A549 (cell line): ENCODE data around the gene GPS1.

ENCODE experiments used
- CHD2 ChIP-seq: fragments of 150-350 bp; IDR thresholded peaks from 2 replicates; pipeline ENCODE4 v1.6.1; 2014; ENCODE audit warnings: low read length; ENCODE audit not compliant: partially characterized antibody
- EP300 ChIP-seq, 2 experiments: fragments of >200 bp; sonication (Bioruptor Twin); formaldehyde crosslinking; IDR thresholded peaks; 2 replicates in 1 of 2; 3 replicates in 1 of 2; pipeline ENCODE4 v1.6.1; 2016 to 2017
- ESRRA ChIP-seq: fragments of 150-350 bp; IDR thresholded peaks from 2 replicates; pipeline ENCODE4 v1.6.1; 2014; ENCODE audit warnings: mild to moderate bottlenecking, low read length, borderline replicate concordance
- JUN ChIP-seq, 2 experiments: fragments of >200 bp; sonication (Bioruptor Twin); formaldehyde crosslinking; IDR thresholded peaks; 2 replicates in 1 of 2; 3 replicates in 1 of 2; pipeline ENCODE4 v1.6.1; 2016 to 2017
- KDM1A ChIP-seq: fragments of 200-600 bp; sonication (generic); IDR thresholded peaks from 2 replicates; pipeline ENCODE4 v1.6.1; 2016; ENCODE audit warnings: low read depth, mild to moderate bottlenecking
- MYC ChIP-seq: IDR thresholded peaks from 2 replicates; pipeline ENCODE4 v1.6.1; 2012; ENCODE audit warnings: mild to moderate bottlenecking, inconsistent platforms, low read length, improper control_type of control experiment, borderline replicate concordance
- NFE2L2 ChIP-seq: fragments of 150-350 bp; conservative IDR thresholded peaks from 2 replicates; pipeline ENCODE4 v1.6.1; 2014; ENCODE audit warnings: low read length
- POLR2A ChIP-seq: IDR thresholded peaks from 2 replicates; pipeline ENCODE4 v1.6.1; 2012; ENCODE audit warnings: mild to moderate bottlenecking, low read length
- RARB ChIP-seq: fragments of 250-450 bp; sonication (Bioruptor Pico); IDR thresholded peaks from 2 replicates; pipeline ENCODE4 v1.8.0; 2021; ENCODE audit warnings: mild to moderate bottlenecking, moderate library complexity
- ZC3H11A ChIP-seq: fragments of 450-650 bp; IDR thresholded peaks from 2 replicates; pipeline ENCODE4 v1.6.1; 2014; ENCODE audit warnings: antibody characterized with exemption, mild to moderate bottlenecking
- ZSCAN20 ChIP-seq: fragments of 250-450 bp; sonication (Bioruptor Pico); IDR thresholded peaks from 2 replicates; pipeline ENCODE4 v1.8.0; 2022; ENCODE audit warnings: mild to moderate bottlenecking, moderate library complexity
- TF ChIP-seq, protein P1 (sequence below): fragments of >200 bp; sonication (Bioruptor Twin); formaldehyde crosslinking; IDR thresholded peaks from 3 replicates; pipeline ENCODE4 v1.5.1; 2016

DNA sequence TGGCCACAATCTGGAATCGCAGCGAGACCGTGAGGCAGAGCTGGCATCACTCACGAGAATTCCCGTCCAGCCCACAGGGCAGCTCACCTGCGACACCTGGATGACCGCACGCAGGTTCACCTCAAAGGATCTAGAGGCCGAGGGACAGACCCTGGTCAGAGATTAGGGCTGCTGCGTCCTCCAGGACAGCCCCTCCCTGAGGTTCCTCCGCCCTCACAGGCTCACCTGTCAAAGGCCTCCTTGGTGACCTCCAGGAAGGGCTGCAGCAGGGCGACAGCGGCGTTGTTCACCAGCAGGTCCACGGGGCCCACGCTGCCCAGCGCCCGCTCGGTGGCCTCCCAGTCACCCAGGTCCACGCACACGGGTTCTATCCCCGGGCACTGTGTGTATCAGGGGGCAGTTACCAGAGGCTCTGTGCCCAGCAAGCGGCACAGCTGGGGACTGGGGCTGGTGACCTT is 15.0 kb upstream of the GPS1 start:
- no peak for TF ChIP-seq MYC
- TF ChIP-seq KDM1A, result no peak
- TF ChIP-seq, protein P1, sequence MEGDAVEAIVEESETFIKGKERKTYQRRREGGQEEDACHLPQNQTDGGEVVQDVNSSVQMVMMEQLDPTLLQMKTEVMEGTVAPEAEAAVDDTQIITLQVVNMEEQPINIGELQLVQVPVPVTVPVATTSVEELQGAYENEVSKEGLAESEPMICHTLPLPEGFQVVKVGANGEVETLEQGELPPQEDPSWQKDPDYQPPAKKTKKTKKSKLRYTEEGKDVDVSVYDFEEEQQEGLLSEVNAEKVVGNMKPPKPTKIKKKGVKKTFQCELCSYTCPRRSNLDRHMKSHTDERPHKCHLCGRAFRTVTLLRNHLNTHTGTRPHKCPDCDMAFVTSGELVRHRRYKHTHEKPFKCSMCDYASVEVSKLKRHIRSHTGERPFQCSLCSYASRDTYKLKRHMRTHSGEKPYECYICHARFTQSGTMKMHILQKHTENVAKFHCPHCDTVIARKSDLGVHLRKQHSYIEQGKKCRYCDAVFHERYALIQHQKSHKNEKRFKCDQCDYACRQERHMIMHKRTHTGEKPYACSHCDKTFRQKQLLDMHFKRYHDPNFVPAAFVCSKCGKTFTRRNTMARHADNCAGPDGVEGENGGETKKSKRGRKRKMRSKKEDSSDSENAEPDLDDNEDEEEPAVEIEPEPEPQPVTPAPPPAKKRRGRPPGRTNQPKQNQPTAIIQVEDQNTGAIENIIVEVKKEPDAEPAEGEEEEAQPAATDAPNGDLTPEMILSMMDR, result no peak
- TF ChIP-seq RARB (CRISPR knock-in tag), result no peak
- TF ChIP-seq POLR2A, result no peak
- no peak for TF ChIP-seq ZC3H11A
- no peak for TF ChIP-seq ESRRA
- TF ChIP-seq NFE2L2, result no peak
- no peak for TF ChIP-seq CHD2
- no peak for TF ChIP-seq JUN (IDR thresholded peaks at IDR 0.05)
- no peak for TF ChIP-seq ZSCAN20
- no peak for TF ChIP-seq EP300 (IDR thresholded peaks at IDR 0.05)
